Naive thymus-derived CD4-positive, alpha-beta T cell (primary cell): ENCODE results near the gene TSHZ2. TPM values are rescaled to one million over a fixed set of nuclear protein-coding genes. Genes with fewer than 3 reads are reported as not detected.
A peak's percentile ranks its signal among the peaks of the same experiment; 100 is the strongest.

Experiments used
- ATAC-seq: fragments of 150-1000 bp; cut with Tn5 transposase; 2 replicates; pipeline ENCODE4 v1.10.0; 2021; ENCODE audit warnings: mild to moderate bottlenecking, moderate library complexity
- CTCF ChIA-PET: fragments of 350-600 bp; sonication (Branson Sonifier 250); formaldehyde crosslinking; loops from one replicate; lab custom pipeline; 2021; ENCODE audit warnings: antibody characterized with exemption; lab: Charles Lee
- POLR2A ChIA-PET: fragments of 350-600 bp; sonication (Branson Sonifier 250); formaldehyde crosslinking; loops from one replicate; lab custom pipeline; 2021; ENCODE audit warnings: antibody characterized with exemption, inconsistent platforms; lab: Charles Lee
- DNase-seq, 9 donors: peaks; one replicate each; pipeline versions ENCODE4 v3.0.0 to v3.0.0-alpha.2; 2020 to 2022; ENCODE audit warnings: mixed read lengths in 1 of 9
- H3K27ac ChIP-seq: one replicate; pipeline ENCODE4 v1.7.0; 2013; ENCODE audit warnings: mild to moderate bottlenecking, low read depth, low read length, moderate library complexity
- H3K27me3 ChIP-seq, 2 donors: one replicate each; pipeline ENCODE4 v1.7.0; 2013; ENCODE audit warnings: low read length in 2 of 2, mild to moderate bottlenecking in 2 of 2, moderate library complexity in 2 of 2; ENCODE audit not compliant: control insufficient read depth in 2 of 2, insufficient read depth in 2 of 2
- H3K36me3 ChIP-seq, 3 experiments: 1 replicate in 2 of 3; 2 replicates in 1 of 3; pipeline ENCODE4 v1.7.0; 2013; ENCODE audit warnings: low read length in 3 of 3, mild to moderate bottlenecking in 3 of 3, moderate library complexity in 1 of 3; ENCODE audit not compliant: insufficient read depth in 3 of 3, control insufficient read depth in 2 of 3
- H3K4me1 ChIP-seq, 2 donors: one replicate each; pipeline ENCODE4 v1.7.0; 2013; ENCODE audit warnings: low read length in 2 of 2, mild to moderate bottlenecking in 2 of 2, moderate library complexity in 1 of 2; ENCODE audit not compliant: control insufficient read depth in 2 of 2, insufficient read depth in 2 of 2
- H3K4me3 ChIP-seq: 2 replicates; pipeline ENCODE4 v1.7.0; 2013; ENCODE audit warnings: mild to moderate bottlenecking, low read length
- H3K9me3 ChIP-seq, 3 experiments: 1 replicate in 2 of 3; 2 replicates in 1 of 3; pipeline ENCODE4 v1.7.0; 2013; ENCODE audit warnings: low read length in 3 of 3; ENCODE audit not compliant: control insufficient read depth in 2 of 3
- H3K27ac Mint-ChIP-seq, 9 donors: one replicate each; pipeline ENCODE4 v1.8.0; 2020 to 2022; ENCODE audit warnings: mixed read lengths in 9 of 9, mild to moderate bottlenecking in 8 of 9, moderate library complexity in 5 of 9, inconsistent platforms in 2 of 9
- H3K27me3 Mint-ChIP-seq, 5 donors: one replicate each; pipeline ENCODE4 v1.8.0; 2021 to 2022; ENCODE audit warnings: mixed read lengths in 5 of 5, mild to moderate bottlenecking in 1 of 5
- H3K36me3 Mint-ChIP-seq, 5 donors: one replicate each; pipeline ENCODE4 v1.8.0; 2020 to 2022; ENCODE audit warnings: mixed read lengths in 5 of 5, mild to moderate bottlenecking in 3 of 5, inconsistent platforms in 1 of 5
- H3K4me1 Mint-ChIP-seq, 7 donors: one replicate each; pipeline ENCODE4 v1.8.0; 2020 to 2022; ENCODE audit warnings: mixed read lengths in 7 of 7, mild to moderate bottlenecking in 3 of 7, inconsistent platforms in 1 of 7
- H3K4me3 Mint-ChIP-seq, 10 donors: one replicate each; pipeline ENCODE4 v1.8.0; 2020 to 2022; ENCODE audit warnings: mild to moderate bottlenecking in 10 of 10, mixed read lengths in 10 of 10, moderate library complexity in 6 of 10, inconsistent platforms in 2 of 10
- H3K9me3 Mint-ChIP-seq, 11 donors: one replicate each; pipeline ENCODE4 v1.8.0; 2020 to 2022; ENCODE audit warnings: mixed read lengths in 11 of 11, mild to moderate bottlenecking in 4 of 11, inconsistent platforms in 1 of 11, moderate library complexity in 1 of 11
- intact Hi-C, 2 donors: fragments of 100-400 bp; cut with micrococcal nuclease; formaldehyde crosslinking; loops; one replicate each; pipeline ENCODE4 v1.15.1; 2023
- polyA plus RNA-seq, 2 donors: library from polyadenylated mRNA; unstranded; fragments of 300-500 nt; fragmentation: Illumina TruSeq; gene quantifications; one replicate each; pipeline ENCODE4 v1.2.3, GENCODE V29; 2021
- total RNA-seq, 6 experiments: library from RNA in 5 of 6; stranded (reverse) in 5 of 6; gene quantifications; 1 replicate in 5 of 6; 2 replicates in 1 of 6; pipeline ENCODE4 v1.2.3 and lab custom pipeline; 2021 to 2026

TSHZ2 gene
- total and polyA plus RNA-seq, 7 experiments from 2014 or later, result 6.0 to 84.5 (median 42.5) TPM

GRCh38 chr20:53070224-53070623, 98.1 kb downstream of the TSHZ2 start:
- intact Hi-C loops, result loop anchor here in 1 of 2 donors (2.0 to 10.0 kb wide), 4 partner anchors 47 to 637 kb away; no protein-coding TSS in a partner anchor
- Histone ChIP-seq H3K9me3 (peaks cover 0 to 7% (median 0%) of the 10 kb centered on the region in 3 experiments), H3K4me1 (peaks cover 0 to 7% of the 10 kb centered on the region in 2 donors), H3K27me3 (no peaks in the 10 kb centered on the region), H3K27ac (peak overlapping the region; percentile 4), H3K4me3 (no peak overlapping the region), H3K36me3 (no peaks in the 10 kb centered on the region)
- CTCF ChIA-PET, result no interaction called here
- H3K27ac Mint-ChIP-seq, result peak overlapping the region in 8 of 9 donors; percentile 39 to 94 (median 76)
- peaks cover 0 to 9% (median 0%) of the 10 kb centered on the region in 5 donors for H3K27me3 Mint-ChIP-seq
- no peak for DNase-seq
- ATAC-seq, result no peak
- POLR2A ChIA-PET, result no interaction called here
- H3K4me1 Mint-ChIP-seq, result peaks cover 22 to 52% (median 44%) of the 10 kb centered on the region in 7 donors
- H3K4me3 Mint-ChIP-seq, result peak overlapping the region in 3 of 10 donors; percentile 9 to 61 (median 53)
- H3K36me3 Mint-ChIP-seq, result peaks cover 12 to 30% (median 26%) of the 10 kb centered on the region in 5 donors
- peaks cover 0 to 20% (median 8%) of the 10 kb centered on the region in 11 donors for H3K9me3 Mint-ChIP-seq

DNA sequence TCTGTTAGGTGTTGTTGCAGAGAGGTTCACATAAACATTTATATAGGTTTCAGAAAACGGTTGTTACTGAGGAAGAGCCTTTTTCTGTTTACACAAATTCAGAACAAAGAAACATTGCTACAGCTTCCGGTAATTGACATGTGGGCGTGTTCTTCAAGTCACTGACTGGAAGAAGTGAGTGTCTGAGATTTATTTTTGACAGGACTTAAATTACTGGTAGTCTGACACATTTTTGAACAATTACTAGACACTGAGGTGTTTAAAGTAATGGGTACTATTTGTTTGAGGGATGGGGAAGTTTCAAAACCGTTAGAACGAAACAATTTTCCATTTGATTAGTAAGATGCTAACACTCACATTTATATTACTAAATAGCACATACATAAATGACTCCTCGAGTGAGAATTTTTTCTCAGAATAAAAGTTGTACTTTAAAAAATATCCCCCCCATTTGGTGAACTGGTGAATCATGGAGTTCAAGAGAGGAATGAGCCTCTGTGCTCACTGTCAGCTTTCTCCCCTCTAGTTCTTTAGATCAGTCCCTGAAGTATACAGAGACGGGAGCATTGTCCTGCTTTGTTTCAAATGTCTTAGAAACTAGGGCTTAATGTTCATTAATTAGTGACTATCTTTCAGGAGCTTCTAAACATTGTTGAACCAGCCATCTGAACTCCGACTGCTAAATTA, 98.7 kb downstream of the TSHZ2 start:
- intact Hi-C loops, result loop anchor here in 1 of 2 donors (2.0 to 10.0 kb wide), 4 partner anchors 48 to 636 kb away; no protein-coding TSS in a partner anchor
- Mint-ChIP-seq H3K9me3 (peaks cover 0 to 20% (median 8%) of the 10 kb centered on the region in 11 donors), H3K27me3 (peaks cover 0 to 9% (median 0%) of the 10 kb centered on the region in 5 donors), H3K4me1 (peaks cover 22 to 52% (median 44%) of the 10 kb centered on the region in 7 donors), H3K4me3 (peak overlapping the region in 7 of 10 donors; percentile 9 to 61 (median 24)), H3K27ac (peak overlapping the region; percentile 44 to 94 (median 73)), H3K36me3 (peaks cover 12 to 30% (median 26%) of the 10 kb centered on the region in 5 donors)
- peak overlapping the region; percentile 4 for H3K27ac ChIP-seq
- peak; percentile 54 for ATAC-seq
- DNase-seq, result peak in 4 of 9 donors; percentile 18 to 40 (median 37)
- POLR2A ChIA-PET, result interaction anchor here (0.5 to 0.9 kb wide), 3 partner anchors 9 to 58 kb away, joined by 3 read pairs; no protein-coding TSS in a partner anchor
- CTCF ChIA-PET, result no interaction called here
- peaks cover 0 to 7% (median 0%) of the 10 kb centered on the region in 3 experiments for H3K9me3 ChIP-seq
- H3K36me3 ChIP-seq, result no peaks in the 10 kb centered on the region
- no peaks in the 10 kb centered on the region for H3K27me3 ChIP-seq
- H3K4me3 ChIP-seq, result no peak overlapping the region
- peaks cover 0 to 13% of the 10 kb centered on the region in 2 donors for H3K4me1 ChIP-seq

- no peak for ATAC-seq
- POLR2A ChIA-PET, result interaction anchor here (0.9 to 1.1 kb wide), 2 partner anchors 8 to 9 kb away, joined by 3 to 4 read pairs; no protein-coding TSS in a partner anchor
- no peak overlapping the region for H3K27ac ChIP-seq
- intact Hi-C loops, result loop anchor here in 1 of 2 donors (2.0 to 10.0 kb wide), 4 partner anchors 49 to 635 kb away; no protein-coding TSS in a partner anchor
- peaks cover 0 to 7% (median 0%) of the 10 kb centered on the region in 3 experiments for H3K9me3 ChIP-seq
- no peak overlapping the region for H3K4me3 ChIP-seq
- peaks cover 0 to 9% (median 0%) of the 10 kb centered on the region in 5 donors for H3K27me3 Mint-ChIP-seq
- H3K4me1 ChIP-seq, result peaks cover 0 to 22% of the 10 kb centered on the region in 2 donors
- peaks cover 12 to 29% (median 23%) of the 10 kb centered on the region in 5 donors for H3K36me3 Mint-ChIP-seq
- H3K27me3 ChIP-seq, result no peaks in the 10 kb centered on the region
- peak overlapping the region in 5 of 9 donors; percentile 62 to 94 (median 81) for H3K27ac Mint-ChIP-seq
- no peaks in the 10 kb centered on the region for H3K36me3 ChIP-seq
- DNase-seq, result peak in 1 of 9 donors; percentile 38
- H3K4me1 Mint-ChIP-seq, result peaks cover 22 to 52% (median 44%) of the 10 kb centered on the region in 7 donors
- peaks cover 0 to 17% (median 7%) of the 10 kb centered on the region in 11 donors for H3K9me3 Mint-ChIP-seq
- CTCF ChIA-PET, result no interaction called here
- peak overlapping the region in 1 of 10 donors; percentile 18 for H3K4me3 Mint-ChIP-seq
These were observed 99.7 kb downstream of the TSHZ2 start for GRCh38 chr20:53071833-53072232.

DNA sequence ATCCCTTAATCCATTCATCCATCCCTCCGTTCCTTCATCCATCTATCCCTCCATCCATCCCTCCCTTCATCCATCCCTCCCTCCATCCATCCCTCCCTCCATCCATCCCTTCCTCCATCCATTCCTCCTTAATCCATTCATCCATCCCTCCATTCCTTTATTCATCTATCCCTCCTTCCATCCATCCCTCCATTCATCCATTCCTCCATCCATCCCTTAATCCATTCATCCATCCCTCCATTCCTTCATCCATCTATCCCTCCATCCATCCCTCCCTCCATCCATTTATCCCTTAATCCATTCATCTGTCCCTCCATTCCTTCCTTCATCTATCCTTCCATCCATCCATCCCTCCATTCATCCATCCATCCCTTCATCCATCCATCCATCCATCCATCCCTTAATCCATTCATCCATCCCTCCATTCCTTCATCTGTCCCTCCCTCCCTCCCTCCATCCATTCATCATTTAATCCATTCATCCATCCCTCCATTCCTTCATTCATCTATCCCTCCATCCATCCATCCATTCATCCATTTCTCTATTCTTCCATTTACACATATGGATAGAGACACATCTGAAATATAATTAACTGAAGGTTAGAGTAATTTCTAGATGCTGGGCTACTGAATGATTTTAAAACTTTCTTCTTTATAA, 100.9 kb downstream of the TSHZ2 start:
- Histone ChIP-seq H3K4me1 (peaks cover 0 to 22% of the 10 kb centered on the region in 2 donors), H3K27ac (no peak overlapping the region), H3K36me3 (no peaks in the 10 kb centered on the region), H3K27me3 (no peaks in the 10 kb centered on the region), H3K4me3 (no peak overlapping the region), H3K9me3 (no peaks in the 10 kb centered on the region)
- Mint-ChIP-seq H3K9me3 (peaks cover 0 to 8% (median 3%) of the 10 kb centered on the region in 11 donors), H3K27ac (peak overlapping the region in 3 of 9 donors; percentile 41 to 66 (median 62)), H3K27me3 (peaks cover 0 to 9% (median 0%) of the 10 kb centered on the region in 5 donors), H3K4me1 (peaks cover 22 to 51% (median 44%) of the 10 kb centered on the region in 7 donors), H3K36me3 (peaks cover 5 to 16% (median 11%) of the 10 kb centered on the region in 5 donors), H3K4me3 (peak overlapping the region in 1 of 10 donors; percentile 10)
- ChIA-PET POLR2A (interaction anchor here (0.7 kb wide), 1 partner anchor 72 kb away, joined by 4 read pairs; no protein-coding TSS in a partner anchor), CTCF (no interaction called here)
- ATAC-seq (no peak), DNase-seq (no peak)
- intact Hi-C loops, result loop anchor here in 1 of 2 donors (5.0 to 10.0 kb wide), 2 partner anchors 142 to 634 kb away; no protein-coding TSS in a partner anchor

- Mint-ChIP-seq H3K36me3 (peaks cover 0 to 11% (median 6%) of the 10 kb centered on the region in 5 donors), H3K9me3 (peaks cover 0 to 5% (median 0%) of the 10 kb centered on the region in 11 donors), H3K27ac (peak overlapping the region in 4 of 9 donors; percentile 3 to 66 (median 48)), H3K4me1 (peaks cover 20 to 43% (median 41%) of the 10 kb centered on the region in 7 donors), H3K27me3 (peaks cover 0 to 9% (median 0%) of the 10 kb centered on the region in 5 donors), H3K4me3 (peak overlapping the region in 1 of 10 donors; percentile 36)
- Histone ChIP-seq H3K9me3 (no peaks in the 10 kb centered on the region), H3K27me3 (no peaks in the 10 kb centered on the region), H3K36me3 (no peaks in the 10 kb centered on the region), H3K4me3 (no peak overlapping the region), H3K27ac (no peak overlapping the region), H3K4me1 (peaks cover 0 to 24% of the 10 kb centered on the region in 2 donors)
- ATAC-seq (no peak), DNase-seq (no peak)
- intact Hi-C loops, result loop anchor here in 1 of 2 donors (5.0 to 10.0 kb wide), 2 partner anchors 141 to 633 kb away; no protein-coding TSS in a partner anchor
- CTCF ChIA-PET, result no interaction called here
- POLR2A ChIA-PET, result interaction anchor here (0.7 kb wide), 1 partner anchor 72 kb away, joined by 4 read pairs; no protein-coding TSS in a partner anchor
These were observed 101.7 kb downstream of the TSHZ2 start for GRCh38 chr20:53073636-53074415.
